ENCODE data around the gene PHF2. TPM values are rescaled to one million over a fixed set of nuclear protein-coding genes. Genes with fewer than 3 reads are reported as not detected.

PHF2 gene
- total and polyA plus RNA-seq, 9 of the 15 experiments (the other 6 are each of a cell fraction or from before 2014, with no cell fraction given): 0.37 to 14.4 (median 8.1) TPM

GRCh38 chr9:93566408-93567270, 9.7 kb upstream of the PHF2 start (continued):
- TF ChIP-seq, protein P1, sequence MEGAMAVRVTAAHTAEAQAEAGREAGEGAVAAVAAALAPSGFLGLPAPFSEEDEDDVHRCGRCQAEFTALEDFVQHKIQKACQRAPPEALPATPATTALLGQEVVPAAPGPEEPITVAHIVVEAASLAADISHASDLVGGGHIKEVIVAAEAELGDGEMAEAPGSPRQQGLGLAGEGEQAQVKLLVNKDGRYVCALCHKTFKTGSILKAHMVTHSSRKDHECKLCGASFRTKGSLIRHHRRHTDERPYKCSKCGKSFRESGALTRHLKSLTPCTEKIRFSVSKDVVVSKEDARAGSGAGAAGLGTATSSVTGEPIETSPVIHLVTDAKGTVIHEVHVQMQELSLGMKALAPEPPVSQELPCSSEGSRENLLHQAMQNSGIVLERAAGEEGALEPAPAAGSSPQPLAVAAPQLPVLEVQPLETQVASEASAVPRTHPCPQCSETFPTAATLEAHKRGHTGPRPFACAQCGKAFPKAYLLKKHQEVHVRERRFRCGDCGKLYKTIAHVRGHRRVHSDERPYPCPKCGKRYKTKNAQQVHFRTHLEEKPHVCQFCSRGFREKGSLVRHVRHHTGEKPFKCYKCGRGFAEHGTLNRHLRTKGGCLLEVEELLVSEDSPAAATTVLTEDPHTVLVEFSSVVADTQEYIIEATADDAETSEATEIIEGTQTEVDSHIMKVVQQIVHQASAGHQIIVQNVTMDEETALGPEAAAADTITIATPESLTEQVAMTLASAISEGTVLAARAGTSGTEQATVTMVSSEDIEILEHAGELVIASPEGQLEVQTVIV (CRISPR knock-in tag; IDR thresholded peaks at IDR 0.05; ENCODE audit: borderline replicate concordance): no peak
- TF ChIP-seq KDM4B (IDR thresholded peaks at IDR 0.05; ENCODE audit: borderline replicate concordance in 2 of 2, low read depth in 1 of 2) (peak in 1 of 2 experiments; percentile 63; a peak in 1 of 4 replicates), DNMT1 (IDR thresholded peaks at IDR 0.05) (no peak), BRCA1 (IDR thresholded peaks at IDR 0.05) (no peak), BRCA1 (CRISPR knock-in tag; IDR thresholded peaks at IDR 0.05) (0 out of 2 replicates have a peak, but pooled peaks have one; percentile 32), ZBTB17 (CRISPR knock-in tag; IDR thresholded peaks at IDR 0.05) (0 out of 2 replicates have a peak, but pooled peaks have one; percentile 20), RAD21 (CRISPR knock-in tag; conservative IDR thresholded peaks at IDR 0.05 in 1 of 2, IDR thresholded peaks at IDR 0.05 in 1 of 2) (peak; percentile 70 to 72), POLR3G (IDR thresholded peaks at IDR 0.05; ENCODE audit: extremely low read depth, insufficient read length, insufficient replicate concordance) (no peak), CHD1 (IDR thresholded peaks at IDR 0.05; ENCODE audit: low read length) (peak; percentile 69), ZNF551 (CRISPR knock-in tag; IDR thresholded peaks at IDR 0.05) (no peak), ZNF76 (CRISPR knock-in tag; IDR thresholded peaks at IDR 0.05; ENCODE audit: borderline replicate concordance) (no peak), ZNF408 (CRISPR knock-in tag; IDR thresholded peaks at IDR 0.05; ENCODE audit: low read depth) (no peak), MXD1 (CRISPR knock-in tag; IDR thresholded peaks at IDR 0.05; ENCODE audit: borderline replicate concordance, poor library complexity, severe bottlenecking) (no peak), SOX6 (IDR thresholded peaks at IDR 0.05) (0 out of 2 replicates have a peak, but pooled peaks have one; percentile 34), HCFC1 (IDR thresholded peaks at IDR 0.05; ENCODE audit: low read depth, low read length) (peak; percentile 46; the same call in 1 of the 2 replicates), RBM22 (IDR thresholded peaks at IDR 0.05; ENCODE audit: low read depth, low read length, poor library complexity, severe bottlenecking) (peak; percentile 79)
- TF ChIP-seq, protein P2, sequence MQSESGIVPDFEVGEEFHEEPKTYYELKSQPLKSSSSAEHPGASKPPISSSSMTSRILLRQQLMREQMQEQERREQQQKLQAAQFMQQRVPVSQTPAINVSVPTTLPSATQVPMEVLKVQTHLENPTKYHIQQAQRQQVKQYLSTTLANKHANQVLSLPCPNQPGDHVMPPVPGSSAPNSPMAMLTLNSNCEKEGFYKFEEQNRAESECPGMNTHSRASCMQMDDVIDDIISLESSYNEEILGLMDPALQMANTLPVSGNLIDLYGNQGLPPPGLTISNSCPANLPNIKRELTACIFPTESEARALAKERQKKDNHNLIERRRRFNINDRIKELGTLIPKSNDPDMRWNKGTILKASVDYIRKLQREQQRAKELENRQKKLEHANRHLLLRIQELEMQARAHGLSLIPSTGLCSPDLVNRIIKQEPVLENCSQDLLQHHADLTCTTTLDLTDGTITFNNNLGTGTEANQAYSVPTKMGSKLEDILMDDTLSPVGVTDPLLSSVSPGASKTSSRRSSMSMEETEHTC (IDR thresholded peaks at IDR 0.05): no peak
- TF ChIP-seq, protein P3, sequence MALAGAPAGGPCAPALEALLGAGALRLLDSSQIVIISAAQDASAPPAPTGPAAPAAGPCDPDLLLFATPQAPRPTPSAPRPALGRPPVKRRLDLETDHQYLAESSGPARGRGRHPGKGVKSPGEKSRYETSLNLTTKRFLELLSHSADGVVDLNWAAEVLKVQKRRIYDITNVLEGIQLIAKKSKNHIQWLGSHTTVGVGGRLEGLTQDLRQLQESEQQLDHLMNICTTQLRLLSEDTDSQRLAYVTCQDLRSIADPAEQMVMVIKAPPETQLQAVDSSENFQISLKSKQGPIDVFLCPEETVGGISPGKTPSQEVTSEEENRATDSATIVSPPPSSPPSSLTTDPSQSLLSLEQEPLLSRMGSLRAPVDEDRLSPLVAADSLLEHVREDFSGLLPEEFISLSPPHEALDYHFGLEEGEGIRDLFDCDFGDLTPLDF (CRISPR knock-in tag; IDR thresholded peaks at IDR 0.05): 0 out of 2 replicates have a peak, but pooled peaks have one; percentile 75
- TF ChIP-seq, protein P4, sequence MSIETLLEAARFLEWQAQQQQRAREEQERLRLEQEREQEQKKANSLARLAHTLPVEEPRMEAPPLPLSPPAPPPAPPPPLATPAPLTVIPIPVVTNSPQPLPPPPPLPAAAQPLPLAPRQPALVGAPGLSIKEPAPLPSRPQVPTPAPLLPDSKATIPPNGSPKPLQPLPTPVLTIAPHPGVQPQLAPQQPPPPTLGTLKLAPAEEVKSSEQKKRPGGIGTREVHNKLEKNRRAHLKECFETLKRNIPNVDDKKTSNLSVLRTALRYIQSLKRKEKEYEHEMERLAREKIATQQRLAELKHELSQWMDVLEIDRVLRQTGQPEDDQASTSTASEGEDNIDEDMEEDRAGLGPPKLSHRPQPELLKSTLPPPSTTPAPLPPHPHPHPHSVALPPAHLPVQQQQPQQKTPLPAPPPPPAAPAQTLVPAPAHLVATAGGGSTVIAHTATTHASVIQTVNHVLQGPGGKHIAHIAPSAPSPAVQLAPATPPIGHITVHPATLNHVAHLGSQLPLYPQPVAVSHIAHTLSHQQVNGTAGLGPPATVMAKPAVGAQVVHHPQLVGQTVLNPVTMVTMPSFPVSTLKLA (conservative IDR thresholded peaks at IDR 0.05): peak in 1 of 2 experiments; percentile 50; a peak in 1 of 4 replicates
